SK-N-SH (cell line): Measurements from ENCODE around the gene UCP2.

Experiments used
- GABPA ChIP-seq: IDR thresholded peaks from 2 replicates; pipeline ENCODE4 v1.4.0; 2012; ENCODE audit warnings: low read depth, mild to moderate bottlenecking
- NFIC ChIP-seq: IDR thresholded peaks from 2 replicates; pipeline ENCODE4 v1.4.0; 2012; ENCODE audit warnings: borderline replicate concordance
- TF ChIP-seq, protein P1 (sequence below): fragments of 200-600 bp; sonication (generic); IDR thresholded peaks from 2 replicates; pipeline ENCODE4 v1.6.1; 2017; ENCODE audit warnings: antibody characterized with exemption, mild to moderate bottlenecking, moderate library complexity
- TF ChIP-seq, protein P2 (sequence below): IDR thresholded peaks from 2 replicates; pipeline ENCODE4 v1.4.0; 2012; ENCODE audit warnings: low read depth

DNA sequence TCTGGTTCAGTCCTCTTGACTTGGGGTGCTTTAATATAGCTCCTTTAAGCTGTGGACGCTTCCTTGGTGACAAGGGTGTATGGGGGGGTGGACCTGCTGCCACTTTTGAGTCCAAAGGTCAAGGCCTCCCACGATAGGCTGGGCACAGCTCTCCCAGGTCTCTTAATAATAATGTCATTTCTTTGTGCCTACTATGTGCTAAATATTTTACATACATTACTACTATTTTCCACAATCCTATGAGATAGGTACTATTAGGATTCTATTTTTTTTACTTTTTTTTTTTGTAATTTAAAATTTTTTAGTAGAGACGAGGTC is 26.5 kb upstream of the UCP2 start:
- TF ChIP-seq, protein P1, sequence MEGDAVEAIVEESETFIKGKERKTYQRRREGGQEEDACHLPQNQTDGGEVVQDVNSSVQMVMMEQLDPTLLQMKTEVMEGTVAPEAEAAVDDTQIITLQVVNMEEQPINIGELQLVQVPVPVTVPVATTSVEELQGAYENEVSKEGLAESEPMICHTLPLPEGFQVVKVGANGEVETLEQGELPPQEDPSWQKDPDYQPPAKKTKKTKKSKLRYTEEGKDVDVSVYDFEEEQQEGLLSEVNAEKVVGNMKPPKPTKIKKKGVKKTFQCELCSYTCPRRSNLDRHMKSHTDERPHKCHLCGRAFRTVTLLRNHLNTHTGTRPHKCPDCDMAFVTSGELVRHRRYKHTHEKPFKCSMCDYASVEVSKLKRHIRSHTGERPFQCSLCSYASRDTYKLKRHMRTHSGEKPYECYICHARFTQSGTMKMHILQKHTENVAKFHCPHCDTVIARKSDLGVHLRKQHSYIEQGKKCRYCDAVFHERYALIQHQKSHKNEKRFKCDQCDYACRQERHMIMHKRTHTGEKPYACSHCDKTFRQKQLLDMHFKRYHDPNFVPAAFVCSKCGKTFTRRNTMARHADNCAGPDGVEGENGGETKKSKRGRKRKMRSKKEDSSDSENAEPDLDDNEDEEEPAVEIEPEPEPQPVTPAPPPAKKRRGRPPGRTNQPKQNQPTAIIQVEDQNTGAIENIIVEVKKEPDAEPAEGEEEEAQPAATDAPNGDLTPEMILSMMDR: no peak
- TF ChIP-seq NFIC (no peak), GABPA (no peak)
- TF ChIP-seq, protein P2, sequence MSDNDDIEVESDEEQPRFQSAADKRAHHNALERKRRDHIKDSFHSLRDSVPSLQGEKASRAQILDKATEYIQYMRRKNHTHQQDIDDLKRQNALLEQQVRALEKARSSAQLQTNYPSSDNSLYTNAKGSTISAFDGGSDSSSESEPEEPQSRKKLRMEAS: no peak
